Germinal center (tissue), 1 donor: Measurements from ENCODE around the gene LDB3.

Source experiments
- DNase-seq: peaks from one replicate; pipeline ENCODE4 v3.0.0; 2012; ENCODE audit warnings: mixed read lengths, low spot score

The LDB3 gene

DNA sequence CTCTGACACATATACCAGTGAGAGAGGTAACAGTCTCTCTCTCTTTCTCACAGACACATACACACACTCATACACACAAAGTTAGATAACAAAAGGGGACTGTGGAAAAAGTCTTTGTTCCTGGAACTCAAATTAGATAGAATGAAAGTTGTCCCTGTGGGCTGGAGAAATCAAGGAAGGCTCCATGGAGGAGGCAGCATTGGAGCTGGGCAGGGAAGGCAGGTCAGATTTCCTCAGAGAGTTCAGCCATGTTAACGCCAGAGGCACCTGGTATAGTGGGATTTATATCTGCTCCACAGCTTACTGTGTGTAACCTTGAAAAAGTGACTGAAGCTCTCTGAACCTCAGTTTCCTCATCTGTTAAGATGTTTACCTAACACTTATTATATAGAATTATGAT lies 38.7 kb downstream of the LDB3 start:
- no peak for DNase-seq

DNA sequence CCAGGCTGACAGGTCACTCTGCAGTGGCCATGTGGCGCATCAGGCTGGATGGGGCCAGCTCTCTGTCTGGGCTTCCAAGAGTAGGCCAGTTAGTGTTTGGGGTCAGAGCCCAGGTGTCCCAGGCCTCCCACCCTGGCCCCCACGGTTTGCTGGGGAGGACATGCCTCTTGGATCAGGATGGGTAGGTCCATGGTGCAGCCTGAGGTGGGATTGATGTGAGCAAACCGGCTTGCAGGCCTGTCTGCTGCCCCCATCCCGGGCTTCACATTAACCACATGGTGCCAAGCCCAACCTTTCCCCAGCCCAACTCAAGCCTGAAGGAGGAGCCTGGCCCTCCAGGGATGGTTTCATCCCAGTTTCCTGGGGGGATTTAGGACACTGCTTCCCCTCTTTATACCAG lies 39.2 kb downstream of the LDB3 start:
- DNase-seq: no peak

DNA sequence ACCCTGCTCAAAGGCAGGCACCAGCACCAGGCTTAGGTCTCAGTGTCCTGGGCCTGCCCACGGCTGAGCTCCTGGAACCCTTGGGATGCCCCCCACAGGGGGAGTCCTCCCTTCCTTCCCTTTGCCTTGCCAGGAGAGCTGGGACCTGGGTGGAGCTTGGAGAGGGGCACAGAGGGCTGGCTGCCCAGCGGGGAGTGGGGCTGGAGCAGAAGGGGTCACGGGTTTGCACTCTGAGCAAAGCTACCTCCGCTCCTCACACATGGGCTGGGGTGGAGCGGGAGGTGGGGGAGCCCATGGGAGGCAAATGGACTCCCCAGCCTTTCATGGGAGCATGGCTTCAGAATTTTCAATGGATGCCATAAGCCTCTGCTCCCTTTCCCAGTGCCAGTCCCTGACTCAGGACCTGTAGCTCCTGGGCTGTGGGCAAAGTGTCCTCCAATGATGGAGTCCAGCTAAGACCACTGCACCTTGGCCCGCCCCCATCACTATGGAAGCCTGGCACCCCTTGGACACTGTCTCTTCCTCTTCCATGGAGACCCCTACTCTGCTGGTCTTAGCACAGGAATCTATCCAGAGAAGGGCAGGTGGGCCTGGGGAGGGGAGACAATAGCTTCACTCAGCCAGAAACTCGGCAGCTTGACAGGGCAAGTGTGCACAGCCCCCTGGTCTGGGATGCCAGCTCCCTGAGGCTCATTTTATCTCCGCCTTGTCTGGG lies 39.9 kb downstream of the LDB3 start:
- DNase-seq: no peak

DNA sequence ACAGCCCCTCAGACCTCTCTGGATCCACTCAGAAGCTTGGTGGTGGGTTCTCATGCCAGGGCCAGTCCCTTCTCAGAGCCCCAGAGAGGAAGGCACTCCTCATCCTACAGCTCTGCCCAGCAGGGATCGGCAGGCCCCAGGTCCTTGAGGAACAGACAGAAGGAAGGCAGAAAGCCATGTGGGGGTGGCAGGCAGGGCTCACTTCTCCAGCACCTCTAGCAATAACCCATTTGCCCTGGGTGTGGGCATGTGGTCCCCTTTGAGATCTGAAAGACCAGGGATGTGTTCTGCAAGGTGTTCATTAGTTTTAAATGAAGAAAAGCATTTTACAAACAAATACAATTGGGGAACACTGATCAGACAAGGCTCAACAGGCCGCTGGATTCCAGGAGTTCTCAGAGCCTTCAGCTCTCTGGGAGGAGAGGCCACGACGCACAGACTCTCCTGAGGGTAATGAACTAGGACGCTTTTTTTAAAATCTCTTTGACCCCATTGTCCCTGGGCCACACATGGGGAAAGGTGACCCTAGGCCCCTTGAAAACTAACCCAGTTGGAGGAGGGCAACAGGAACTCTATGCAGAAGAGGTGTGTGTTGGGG lies 40.6 kb downstream of the LDB3 start:
- DNase-seq: no peak

DNA sequence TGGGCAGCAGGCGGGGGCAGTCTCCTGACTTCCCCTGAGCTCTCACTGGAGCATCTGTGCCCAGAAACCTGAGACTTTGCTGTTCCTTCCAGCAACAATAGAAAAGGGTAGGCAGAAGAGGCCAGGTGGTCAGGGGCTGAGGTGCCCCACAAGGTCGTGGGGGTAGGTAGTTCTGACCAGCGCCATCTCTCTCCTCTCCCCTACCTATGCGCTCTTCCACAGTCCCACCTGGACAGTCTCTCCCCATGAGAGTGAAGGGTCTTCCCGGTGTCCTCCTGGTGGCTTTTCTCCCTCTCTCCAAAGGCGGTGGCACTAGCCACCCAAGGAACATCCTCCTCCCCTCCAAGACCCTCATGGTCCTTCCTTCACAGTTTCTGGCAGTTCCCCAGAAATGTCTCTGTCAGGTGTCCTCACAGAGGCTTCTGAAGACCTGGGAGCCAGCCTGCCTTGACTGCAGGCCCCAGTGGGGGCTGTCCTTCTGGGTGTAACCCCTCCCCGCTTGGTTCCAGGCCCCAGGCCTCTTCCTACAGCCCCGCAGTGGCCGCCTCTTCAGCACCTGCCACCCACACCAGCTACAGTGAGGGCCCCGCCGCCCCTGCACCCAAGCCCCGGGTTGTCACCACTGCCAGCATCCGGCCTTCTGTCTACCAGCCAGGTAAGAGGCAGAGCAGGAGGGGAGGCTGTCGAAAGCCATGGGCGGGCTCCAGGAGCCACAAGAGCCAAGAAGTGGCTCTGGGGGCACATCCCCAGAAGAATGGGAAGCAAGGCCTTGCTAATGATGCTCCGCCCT lies 41.3 kb downstream of the LDB3 start:
- no peak for DNase-seq

DNA sequence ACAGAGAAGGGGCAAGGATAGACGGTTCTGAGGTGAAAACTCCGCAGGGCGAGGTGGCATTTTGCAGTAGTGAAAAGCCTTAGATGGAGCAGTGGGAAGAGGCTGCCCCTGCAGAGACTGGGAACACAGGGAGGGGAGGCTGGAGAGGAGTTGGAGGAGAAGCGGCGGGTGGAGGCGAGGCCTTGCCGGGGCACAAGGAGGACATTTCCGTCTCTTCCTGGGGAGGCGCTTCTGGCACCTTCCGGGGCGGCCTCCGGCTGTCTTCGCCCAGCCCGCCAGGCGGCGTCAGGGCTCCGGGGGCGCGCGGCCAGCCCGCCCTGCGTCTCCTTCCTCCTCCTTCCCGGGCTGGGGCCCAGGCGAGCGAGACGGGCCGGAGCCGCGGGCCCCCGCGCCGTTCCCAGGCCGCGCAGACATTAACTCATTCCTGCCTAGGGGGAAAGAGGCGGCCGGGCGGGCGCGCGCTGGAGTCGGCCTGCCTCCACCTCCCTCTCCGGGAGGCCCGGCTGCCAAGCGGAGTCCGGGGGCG lies 42.7 kb downstream of the LDB3 start:
- DNase-seq: peak; percentile 91

DNA sequence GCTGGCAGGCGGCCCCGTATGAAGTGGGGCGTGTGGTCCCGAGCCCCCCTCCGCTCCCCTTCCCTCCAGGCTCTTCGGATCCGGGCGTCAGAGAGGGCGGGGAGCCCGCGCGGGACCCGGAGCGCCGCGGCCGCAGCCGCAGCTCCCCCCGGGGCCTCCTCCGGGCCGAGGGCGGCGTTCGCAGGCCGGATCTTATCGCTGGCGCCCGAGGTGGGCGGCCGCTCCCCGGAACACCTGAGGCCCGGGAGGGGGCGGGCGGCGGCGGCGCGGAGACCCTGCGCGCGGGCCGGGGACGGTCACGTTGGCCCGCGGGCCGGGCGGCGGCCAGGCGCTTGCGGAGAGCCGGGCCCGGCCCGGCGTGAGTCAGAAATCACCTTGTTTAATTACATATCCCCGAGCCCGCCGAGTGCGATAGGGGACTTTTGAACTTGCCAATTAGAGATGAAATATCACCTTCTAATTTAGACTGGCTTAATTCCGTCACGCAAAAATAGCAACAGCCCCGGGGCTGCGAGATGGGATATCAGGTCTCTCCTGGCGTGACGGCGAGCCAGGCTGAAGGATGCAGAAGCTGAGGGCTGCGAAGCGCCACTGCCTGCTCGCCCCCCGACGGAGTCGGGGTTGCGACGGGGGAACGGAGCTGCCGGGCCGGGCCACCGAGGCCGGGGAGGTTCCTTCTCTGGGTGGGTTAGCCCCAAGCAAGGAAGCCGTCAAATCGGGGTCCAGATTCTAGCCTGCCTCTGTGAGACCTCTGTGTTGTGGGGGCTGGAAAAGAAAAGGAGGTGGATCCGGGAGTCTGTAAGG lies 43.4 kb downstream of the LDB3 start:
- peak; percentile 82 for DNase-seq

DNA sequence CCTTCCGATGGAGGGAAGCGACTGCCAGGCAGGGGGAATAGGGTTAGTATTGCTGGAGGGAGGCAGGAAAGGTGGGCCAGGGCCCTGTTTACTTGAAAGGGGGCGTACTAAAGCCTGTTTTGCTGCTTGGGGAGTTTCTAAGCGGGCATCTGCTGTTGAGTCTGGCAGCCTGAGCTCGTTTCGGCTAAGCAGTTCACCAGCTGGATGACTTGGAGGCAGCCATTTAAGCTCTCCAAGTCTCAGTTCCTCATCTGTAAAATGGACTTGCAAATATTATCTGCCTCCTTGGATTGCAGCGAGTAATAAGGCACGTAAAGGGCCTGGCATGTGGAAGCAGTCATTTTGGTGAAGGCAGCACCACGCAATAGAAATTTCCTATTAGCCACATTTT lies 44.0 kb downstream of the LDB3 start:
- DNase-seq: peak; percentile 82

DNA sequence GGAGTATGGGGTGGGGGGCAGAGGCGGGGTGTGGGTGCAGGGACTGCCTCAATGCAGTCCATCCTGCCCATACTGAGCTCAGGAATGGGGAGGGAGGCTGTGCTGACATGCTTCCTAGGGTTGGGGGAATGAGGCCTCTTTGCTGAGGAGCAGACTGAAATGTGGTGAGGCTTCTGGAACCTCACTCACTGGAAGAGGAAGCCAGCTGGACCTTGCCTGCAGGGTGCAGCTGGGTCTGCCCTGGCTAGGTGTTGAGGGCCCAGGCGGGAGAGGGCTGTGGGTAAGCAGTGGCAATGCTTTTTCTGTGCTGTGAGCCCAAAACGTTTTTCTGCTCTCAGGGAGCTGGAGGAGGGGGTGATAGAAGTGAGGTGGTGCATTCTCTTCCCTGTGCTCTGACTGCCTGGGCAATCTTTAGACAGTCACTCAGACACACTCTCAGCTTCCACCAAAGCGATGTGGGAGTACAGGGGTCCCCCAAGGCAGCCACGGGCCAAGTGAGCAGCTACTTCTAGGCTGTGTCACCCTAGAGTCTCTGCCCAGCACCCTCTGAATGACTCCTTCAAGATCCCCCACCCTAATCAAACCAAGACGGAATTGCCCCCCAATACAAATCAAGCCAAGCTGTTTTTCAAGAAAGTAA lies 47.0 kb downstream of the LDB3 start:
- DNase-seq: no peak

DNA sequence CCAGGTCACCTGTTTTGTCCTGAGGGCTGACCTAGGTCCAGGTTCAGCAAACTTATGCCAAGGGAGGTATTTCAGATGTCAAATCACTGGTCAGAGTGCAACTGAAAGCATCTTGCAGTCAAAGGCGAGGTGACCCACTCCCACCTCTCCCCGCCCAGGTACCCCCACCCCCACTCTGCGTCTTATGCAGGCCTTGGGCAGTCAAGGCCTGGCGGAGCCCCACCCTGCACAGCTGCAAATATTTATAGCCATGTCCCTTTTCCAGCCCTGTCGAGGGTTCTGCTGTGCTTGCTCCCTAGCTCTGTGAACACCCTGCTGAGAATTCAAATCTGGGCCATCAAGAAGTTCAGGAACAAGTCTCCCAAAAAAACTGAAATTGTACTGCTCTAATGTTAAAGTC lies 47.5 kb downstream of the LDB3 start:
- no peak for DNase-seq

DNA sequence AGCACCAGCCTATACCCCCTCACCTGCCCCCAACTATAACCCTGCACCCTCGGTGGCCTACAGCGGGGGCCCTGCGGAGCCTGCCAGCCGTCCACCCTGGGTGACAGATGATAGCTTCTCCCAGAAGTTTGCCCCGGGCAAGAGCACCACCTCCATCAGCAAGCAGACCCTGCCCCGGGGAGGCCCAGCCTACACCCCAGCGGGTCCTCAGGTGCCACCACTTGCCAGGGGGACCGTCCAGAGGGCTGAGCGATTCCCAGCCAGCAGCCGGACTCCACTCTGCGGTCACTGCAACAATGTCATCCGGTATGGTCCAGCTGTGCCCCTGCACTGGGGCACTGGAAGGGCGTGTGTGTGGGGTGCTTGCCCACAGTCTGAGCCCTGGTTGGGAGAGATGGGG lies 48.2 kb downstream of the LDB3 start:
- no peak for DNase-seq

DNA sequence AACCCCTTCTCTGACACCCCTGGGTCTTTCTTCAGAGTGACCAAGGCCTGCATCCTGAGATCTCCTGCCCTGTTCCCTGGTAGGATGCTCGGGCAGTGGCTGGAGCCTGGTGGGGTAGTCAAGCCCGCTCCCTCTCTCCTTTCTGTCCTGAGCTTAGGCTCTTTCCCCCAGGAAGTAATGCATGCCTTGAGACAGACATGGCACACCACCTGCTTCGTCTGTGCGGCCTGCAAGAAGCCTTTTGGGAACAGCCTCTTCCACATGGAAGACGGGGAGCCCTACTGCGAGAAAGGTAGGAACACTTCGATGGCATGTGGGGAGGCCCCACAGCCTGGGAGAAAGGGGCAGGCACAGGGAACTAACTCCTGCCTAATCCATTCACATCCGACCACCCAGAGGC lies 50.2 kb downstream of the LDB3 start:
- DNase-seq: no peak

DNA sequence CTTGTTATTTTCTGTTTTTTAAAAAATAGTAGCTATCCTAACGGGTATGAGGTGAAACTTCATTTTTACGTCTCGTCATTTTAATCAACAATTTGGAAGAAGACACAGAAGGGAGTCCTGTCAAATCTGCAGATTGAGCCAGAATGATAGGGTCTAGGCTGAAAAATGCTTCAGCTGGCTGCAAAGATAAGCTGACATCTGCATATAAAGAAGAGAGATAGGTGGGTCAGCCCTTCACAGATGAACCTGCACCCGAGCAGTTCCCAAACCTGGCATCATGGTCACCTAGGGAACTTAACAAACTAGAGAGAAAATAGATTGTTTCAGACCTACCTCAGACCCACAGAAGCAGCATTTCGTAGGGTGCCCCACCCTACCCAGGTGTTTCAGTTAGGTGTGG lies 52.9 kb downstream of the LDB3 start:
- DNase-seq: no peak

DNA sequence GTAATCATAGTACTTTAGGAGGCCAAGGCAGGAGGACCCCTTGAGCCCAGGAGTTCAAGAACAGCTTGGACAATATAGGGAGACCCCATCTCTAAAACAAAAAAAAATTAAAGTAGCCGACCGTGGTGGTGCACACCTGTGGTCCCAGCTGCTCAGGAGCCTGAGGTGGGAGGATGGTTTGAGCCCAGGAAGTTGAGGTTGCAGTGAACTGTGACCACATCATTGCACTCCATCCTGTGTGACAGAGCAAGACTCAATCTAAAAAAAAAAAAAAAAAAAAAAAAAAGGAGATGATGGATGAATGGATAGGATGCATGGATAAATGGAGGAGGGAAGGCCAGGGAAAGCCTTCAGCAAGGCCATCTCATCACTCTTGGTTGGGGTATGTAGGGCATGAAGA lies 54.7 kb downstream of the LDB3 start:
- DNase-seq: no peak

DNA sequence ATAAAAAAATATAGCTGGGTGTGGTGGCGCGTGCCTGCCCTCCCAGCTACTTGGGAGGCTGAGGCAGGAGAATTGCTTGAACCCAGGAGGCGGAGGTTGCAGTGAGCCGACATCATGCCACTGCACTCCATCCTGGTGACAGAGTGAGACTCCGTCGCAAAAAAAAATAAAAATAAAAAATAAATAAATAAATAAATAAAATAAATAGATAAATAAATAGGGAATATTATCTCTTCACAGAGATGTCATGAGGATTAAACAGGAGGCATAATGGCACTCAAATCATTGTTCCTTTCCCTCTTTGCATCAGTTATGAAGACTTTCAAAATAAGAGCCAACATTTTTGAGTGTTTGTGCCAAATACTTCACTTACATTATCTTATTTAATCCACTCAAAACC lies 56.1 kb downstream of the LDB3 start:
- no peak for DNase-seq

DNA sequence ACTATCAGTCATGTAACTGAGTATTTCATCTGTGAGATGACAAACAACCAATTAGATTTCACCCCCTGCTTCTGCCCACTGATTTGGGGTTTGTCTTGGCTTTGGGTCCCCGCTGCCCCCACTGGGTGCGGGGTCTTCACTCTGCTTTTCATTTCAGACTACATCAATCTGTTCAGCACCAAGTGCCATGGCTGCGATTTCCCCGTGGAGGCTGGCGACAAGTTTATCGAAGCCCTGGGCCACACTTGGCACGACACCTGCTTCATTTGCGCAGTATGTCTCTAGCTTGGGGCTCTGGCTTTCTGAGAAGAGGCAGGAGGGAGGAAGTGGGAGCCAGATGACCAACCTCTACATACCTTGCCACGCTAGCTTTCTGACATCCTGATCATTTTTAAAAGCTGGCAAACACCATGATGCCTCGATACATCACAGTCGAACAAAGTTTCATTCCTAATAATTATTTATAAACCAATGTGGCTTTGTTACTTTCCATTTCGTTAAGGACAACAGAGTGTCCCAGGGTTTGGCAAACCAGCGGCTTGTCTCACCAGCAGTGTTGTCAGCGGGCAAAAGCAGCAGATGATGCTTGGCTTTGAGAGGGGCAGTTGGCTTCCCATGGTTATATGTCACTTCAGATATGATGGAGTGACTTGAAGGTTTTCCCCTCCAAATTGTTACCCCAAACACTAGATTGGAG lies 57.8 kb downstream of the LDB3 start:
- no peak for DNase-seq

DNA sequence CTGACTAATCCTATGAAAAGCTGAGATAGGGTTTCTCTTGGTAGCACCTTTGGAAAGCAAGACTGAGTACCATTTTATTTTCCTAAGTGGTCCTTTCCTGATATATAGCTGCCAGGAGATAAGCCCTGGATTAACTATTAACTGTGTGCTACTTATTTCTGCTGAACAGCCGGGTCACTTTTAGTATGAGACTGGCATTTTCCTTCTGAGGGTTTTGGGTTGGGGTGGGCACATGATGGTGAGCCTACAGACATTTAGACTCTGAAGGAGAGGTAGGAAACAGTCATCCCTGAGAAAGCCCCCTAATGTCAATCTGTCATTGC lies 58.3 kb downstream of the LDB3 start:
- no peak for DNase-seq

DNA sequence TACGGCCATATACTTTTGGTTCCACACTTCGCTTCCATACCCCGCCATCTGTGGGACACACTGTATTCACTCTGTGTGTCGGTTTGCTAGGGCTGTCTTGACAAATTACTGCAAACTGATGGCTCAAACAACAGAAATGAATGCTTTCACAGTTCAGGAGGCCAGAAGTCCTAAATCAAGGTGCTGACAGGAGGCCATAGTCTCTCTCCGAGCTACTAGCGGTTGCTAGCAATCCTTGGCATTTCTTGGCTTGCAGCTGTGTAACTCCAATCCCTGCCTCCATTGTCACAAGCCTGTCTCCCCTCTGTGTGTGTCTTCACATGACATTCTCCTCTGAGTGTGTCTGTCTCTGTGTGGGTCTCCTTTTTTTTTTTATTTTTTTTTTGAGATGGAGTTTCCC lies 59.2 kb downstream of the LDB3 start:
- no peak for DNase-seq

DNA sequence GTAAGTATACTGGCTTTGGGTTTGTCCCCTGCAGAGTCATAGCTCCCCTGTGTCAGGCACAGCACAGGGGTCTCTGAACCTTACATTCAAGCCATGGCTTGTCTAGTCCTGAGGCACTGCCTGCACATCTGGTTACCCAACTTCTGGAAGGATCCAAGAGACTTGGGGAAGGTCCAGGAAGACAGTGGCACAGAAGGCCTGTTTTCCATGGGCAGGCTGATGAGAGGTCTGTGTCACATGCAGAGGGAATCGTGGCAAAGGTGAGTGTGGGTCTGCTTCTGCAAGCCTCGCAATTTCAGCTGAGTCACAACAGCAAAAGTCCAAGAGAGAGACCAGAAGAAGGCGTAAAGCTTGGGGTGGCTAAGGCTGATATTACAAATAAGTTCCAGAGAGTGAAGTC lies 59.7 kb downstream of the LDB3 start:
- DNase-seq: no peak

DNA sequence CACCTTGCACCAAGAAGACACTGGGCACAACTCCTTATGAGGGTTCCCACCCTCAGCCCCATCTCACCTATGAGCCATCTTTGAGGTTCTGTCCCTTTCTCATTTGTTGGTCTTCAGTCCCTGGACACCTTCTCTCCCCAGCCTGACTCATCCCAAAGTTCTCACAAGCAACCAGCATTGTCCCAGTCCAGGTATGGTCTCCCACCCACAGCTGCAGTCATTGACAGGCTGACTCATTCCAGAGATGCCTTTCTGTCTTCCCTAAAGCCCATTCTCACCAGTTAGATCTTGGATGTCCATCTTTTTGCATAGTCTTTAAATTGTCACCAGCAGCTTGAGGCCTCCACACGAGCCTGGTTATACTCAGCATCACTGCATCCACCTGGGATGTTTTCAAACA lies 61.4 kb downstream of the LDB3 start:
- DNase-seq: no peak

DNA sequence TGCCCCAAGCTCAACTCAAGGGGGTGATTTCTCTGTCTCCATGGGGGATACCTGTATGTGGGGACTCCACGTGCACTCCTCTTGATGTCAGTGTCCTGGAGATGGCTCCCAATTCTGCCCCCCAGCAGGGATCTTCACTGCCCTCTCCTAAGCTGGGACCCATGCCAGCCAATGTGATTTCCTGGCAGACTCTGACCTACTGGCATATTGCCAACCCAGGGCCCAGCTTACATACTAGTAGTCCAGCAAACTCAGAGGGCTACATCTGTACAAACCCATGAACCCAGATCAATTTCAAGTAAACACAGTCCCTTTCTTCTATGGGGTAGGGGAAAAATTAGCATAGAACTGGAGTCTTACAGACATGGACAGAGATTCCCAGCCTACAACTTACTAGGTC lies 61.9 kb downstream of the LDB3 start:
- DNase-seq: no peak
